Measurements from ENCODE around the gene DGKI.

DNA sequence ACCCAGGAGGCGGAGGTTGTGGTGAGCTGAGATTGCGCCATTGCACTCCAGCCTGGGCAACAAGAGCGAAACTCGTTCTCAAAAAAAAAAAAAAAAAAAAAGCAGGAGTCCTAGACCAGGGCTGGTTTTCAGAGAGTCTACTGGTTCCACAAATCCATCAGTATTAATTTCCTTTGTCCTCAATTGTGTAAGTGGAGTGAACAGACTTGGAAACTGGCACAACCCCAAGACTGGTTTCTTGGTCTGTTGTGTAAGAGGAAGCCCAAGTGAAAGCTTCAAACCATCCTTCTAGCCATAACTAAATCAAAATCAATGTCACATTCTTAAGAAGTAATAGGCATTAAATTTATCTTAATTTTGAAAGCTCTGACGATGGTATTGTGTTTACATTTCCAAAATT is 213.6 kb downstream of the DGKI start:
- TF ChIP-seq, protein P1, sequence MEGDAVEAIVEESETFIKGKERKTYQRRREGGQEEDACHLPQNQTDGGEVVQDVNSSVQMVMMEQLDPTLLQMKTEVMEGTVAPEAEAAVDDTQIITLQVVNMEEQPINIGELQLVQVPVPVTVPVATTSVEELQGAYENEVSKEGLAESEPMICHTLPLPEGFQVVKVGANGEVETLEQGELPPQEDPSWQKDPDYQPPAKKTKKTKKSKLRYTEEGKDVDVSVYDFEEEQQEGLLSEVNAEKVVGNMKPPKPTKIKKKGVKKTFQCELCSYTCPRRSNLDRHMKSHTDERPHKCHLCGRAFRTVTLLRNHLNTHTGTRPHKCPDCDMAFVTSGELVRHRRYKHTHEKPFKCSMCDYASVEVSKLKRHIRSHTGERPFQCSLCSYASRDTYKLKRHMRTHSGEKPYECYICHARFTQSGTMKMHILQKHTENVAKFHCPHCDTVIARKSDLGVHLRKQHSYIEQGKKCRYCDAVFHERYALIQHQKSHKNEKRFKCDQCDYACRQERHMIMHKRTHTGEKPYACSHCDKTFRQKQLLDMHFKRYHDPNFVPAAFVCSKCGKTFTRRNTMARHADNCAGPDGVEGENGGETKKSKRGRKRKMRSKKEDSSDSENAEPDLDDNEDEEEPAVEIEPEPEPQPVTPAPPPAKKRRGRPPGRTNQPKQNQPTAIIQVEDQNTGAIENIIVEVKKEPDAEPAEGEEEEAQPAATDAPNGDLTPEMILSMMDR (conservative IDR thresholded peaks at IDR 0.05; ENCODE audit: low read depth in 2 of 2) = no peak
- TF ChIP-seq EZH2phosphoT487 (IDR thresholded peaks at IDR 0.05; ENCODE audit: unreplicated experiment) = no peak
- TF ChIP-seq POLR2AphosphoS5 (IDR thresholded peaks at IDR 0.05; ENCODE audit: low read depth) = no peak
- TF ChIP-seq ZNF114 (CRISPR knock-in tag; IDR thresholded peaks at IDR 0.05) = no peak
- no peak for TF ChIP-seq EZH2 (IDR thresholded peaks at IDR 0.05; ENCODE audit: low read depth, unreplicated experiment)
- TF ChIP-seq CREB1 (CRISPR knock-in tag; IDR thresholded peaks at IDR 0.05; ENCODE audit: low read depth) = no peak
- TF ChIP-seq, protein P2, sequence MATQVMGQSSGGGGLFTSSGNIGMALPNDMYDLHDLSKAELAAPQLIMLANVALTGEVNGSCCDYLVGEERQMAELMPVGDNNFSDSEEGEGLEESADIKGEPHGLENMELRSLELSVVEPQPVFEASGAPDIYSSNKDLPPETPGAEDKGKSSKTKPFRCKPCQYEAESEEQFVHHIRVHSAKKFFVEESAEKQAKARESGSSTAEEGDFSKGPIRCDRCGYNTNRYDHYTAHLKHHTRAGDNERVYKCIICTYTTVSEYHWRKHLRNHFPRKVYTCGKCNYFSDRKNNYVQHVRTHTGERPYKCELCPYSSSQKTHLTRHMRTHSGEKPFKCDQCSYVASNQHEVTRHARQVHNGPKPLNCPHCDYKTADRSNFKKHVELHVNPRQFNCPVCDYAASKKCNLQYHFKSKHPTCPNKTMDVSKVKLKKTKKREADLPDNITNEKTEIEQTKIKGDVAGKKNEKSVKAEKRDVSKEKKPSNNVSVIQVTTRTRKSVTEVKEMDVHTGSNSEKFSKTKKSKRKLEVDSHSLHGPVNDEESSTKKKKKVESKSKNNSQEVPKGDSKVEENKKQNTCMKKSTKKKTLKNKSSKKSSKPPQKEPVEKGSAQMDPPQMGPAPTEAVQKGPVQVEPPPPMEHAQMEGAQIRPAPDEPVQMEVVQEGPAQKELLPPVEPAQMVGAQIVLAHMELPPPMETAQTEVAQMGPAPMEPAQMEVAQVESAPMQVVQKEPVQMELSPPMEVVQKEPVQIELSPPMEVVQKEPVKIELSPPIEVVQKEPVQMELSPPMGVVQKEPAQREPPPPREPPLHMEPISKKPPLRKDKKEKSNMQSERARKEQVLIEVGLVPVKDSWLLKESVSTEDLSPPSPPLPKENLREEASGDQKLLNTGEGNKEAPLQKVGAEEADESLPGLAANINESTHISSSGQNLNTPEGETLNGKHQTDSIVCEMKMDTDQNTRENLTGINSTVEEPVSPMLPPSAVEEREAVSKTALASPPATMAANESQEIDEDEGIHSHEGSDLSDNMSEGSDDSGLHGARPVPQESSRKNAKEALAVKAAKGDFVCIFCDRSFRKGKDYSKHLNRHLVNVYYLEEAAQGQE (IDR thresholded peaks at IDR 0.05; ENCODE audit: unreplicated experiment) = no peak
- TF ChIP-seq ZNF331 (CRISPR knock-in tag; IDR thresholded peaks at IDR 0.05; ENCODE audit: low read depth) = no peak
- TF ChIP-seq JUNB (IDR thresholded peaks at IDR 0.05; ENCODE audit: unreplicated experiment) = no peak
- TF ChIP-seq, protein P3, sequence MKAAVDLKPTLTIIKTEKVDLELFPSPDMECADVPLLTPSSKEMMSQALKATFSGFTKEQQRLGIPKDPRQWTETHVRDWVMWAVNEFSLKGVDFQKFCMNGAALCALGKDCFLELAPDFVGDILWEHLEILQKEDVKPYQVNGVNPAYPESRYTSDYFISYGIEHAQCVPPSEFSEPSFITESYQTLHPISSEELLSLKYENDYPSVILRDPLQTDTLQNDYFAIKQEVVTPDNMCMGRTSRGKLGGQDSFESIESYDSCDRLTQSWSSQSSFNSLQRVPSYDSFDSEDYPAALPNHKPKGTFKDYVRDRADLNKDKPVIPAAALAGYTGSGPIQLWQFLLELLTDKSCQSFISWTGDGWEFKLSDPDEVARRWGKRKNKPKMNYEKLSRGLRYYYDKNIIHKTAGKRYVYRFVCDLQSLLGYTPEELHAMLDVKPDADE (IDR thresholded peaks at IDR 0.05) = no peak
- TF ChIP-seq, protein P4, sequence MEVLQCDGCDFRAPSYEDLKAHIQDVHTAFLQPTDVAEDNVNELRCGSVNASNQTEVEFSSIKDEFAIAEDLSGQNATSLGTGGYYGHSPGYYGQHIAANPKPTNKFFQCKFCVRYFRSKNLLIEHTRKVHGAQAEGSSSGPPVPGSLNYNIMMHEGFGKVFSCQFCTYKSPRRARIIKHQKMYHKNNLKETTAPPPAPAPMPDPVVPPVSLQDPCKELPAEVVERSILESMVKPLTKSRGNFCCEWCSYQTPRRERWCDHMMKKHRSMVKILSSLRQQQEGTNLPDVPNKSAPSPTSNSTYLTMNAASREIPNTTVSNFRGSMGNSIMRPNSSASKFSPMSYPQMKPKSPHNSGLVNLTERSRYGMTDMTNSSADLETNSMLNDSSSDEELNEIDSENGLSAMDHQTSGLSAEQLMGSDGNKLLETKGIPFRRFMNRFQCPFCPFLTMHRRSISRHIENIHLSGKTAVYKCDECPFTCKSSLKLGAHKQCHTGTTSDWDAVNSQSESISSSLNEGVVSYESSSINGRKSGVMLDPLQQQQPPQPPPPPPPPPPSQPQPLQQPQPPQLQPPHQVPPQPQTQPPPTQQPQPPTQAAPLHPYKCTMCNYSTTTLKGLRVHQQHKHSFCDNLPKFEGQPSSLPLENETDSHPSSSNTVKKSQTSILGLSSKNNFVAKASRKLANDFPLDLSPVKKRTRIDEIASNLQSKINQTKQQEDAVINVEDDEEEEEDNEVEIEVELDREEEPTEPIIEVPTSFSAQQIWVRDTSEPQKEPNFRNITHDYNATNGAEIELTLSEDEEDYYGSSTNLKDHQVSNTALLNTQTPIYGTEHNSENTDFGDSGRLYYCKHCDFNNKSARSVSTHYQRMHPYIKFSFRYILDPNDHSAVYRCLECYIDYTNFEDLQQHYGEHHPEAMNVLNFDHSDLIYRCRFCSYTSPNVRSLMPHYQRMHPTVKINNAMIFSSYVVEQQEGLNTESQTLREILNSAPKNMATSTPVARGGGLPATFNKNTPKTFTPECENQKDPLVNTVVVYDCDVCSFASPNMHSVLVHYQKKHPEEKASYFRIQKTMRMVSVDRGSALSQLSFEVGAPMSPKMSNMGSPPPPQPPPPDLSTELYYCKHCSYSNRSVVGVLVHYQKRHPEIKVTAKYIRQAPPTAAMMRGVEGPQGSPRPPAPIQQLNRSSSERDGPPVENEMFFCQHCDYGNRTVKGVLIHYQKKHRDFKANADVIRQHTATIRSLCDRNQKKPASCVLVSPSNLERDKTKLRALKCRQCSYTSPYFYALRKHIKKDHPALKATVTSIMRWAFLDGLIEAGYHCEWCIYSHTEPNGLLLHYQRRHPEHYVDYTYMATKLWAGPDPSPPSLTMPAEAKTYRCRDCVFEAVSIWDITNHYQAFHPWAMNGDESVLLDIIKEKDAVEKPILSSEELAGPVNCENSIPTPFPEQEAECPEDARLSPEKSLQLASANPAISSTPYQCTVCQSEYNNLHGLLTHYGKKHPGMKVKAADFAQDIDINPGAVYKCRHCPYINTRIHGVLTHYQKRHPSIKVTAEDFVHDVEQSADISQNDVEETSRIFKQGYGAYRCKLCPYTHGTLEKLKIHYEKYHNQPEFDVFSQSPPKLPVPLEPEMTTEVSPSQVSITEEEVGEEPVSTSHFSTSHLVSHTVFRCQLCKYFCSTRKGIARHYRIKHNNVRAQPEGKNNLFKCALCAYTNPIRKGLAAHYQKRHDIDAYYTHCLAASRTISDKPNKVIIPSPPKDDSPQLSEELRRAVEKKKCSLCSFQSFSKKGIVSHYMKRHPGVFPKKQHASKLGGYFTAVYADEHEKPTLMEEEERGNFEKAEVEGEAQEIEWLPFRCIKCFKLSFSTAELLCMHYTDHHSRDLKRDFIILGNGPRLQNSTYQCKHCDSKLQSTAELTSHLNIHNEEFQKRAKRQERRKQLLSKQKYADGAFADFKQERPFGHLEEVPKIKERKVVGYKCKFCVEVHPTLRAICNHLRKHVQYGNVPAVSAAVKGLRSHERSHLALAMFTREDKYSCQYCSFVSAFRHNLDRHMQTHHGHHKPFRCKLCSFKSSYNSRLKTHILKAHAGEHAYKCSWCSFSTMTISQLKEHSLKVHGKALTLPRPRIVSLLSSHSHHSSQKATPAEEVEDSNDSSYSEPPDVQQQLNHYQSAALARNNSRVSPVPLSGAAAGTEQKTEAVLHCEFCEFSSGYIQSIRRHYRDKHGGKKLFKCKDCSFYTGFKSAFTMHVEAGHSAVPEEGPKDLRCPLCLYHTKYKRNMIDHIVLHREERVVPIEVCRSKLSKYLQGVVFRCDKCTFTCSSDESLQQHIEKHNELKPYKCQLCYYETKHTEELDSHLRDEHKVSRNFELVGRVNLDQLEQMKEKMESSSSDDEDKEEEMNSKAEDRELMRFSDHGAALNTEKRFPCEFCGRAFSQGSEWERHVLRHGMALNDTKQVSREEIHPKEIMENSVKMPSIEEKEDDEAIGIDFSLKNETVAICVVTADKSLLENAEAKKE (CRISPR knock-in tag; IDR thresholded peaks at IDR 0.05) = no peak
- TF ChIP-seq STAT1 (IDR thresholded peaks at IDR 0.05; ENCODE audit: unreplicated experiment) = no peak
- no peak for TF ChIP-seq NANOG (IDR thresholded peaks at IDR 0.05; ENCODE audit: borderline replicate concordance)

Data from GM23338 (cell line).